Osteoblast (primary cell): ENCODE results near the gene CAMTA1. TPM values are rescaled to one million over a fixed set of nuclear protein-coding genes. Genes with fewer than 3 reads are reported as not detected.

Experiments used
- DNase-seq: peaks from one replicate; pipeline ENCODE4 v3.0.0; 2011; ENCODE audit warnings: low spot score, mixed read lengths; ENCODE audit not compliant: insufficient read length; ENCODE audit errors: missing footprints
- H2AFZ ChIP-seq: 2 replicates; pipeline ENCODE4 v1.6.0; 2011; ENCODE audit warnings: mild to moderate bottlenecking, low read length
- H3K27ac ChIP-seq: 2 replicates; pipeline ENCODE4 v1.5.1; 2011; ENCODE audit warnings: mild to moderate bottlenecking, low read depth, low read length, moderate library complexity
- H3K27me3 ChIP-seq: 2 replicates; pipeline ENCODE4 v1.6.0; 2012; ENCODE audit warnings: mild to moderate bottlenecking, control low read depth, inconsistent platforms, low read length, moderate library complexity; ENCODE audit not compliant: insufficient read depth
- H3K36me3 ChIP-seq: 2 replicates; pipeline ENCODE4 v1.5.1; 2011; ENCODE audit warnings: mild to moderate bottlenecking, low read length, control low read depth, moderate library complexity; ENCODE audit not compliant: insufficient read depth
- H3K4me1 ChIP-seq: 2 replicates; pipeline ENCODE4 v1.5.1; 2011; ENCODE audit warnings: mild to moderate bottlenecking, low read length, control low read depth, moderate library complexity; ENCODE audit not compliant: insufficient read depth
- H3K4me2 ChIP-seq: 2 replicates; pipeline ENCODE4 v1.6.0; 2011; ENCODE audit warnings: mild to moderate bottlenecking, low read length; ENCODE audit not compliant: insufficient read depth
- H3K4me3 ChIP-seq: fragments of 200-600 bp; sonication (generic); 3 replicates; pipeline ENCODE4 v1.5.1; 2012; ENCODE audit warnings: mild to moderate bottlenecking, low read length, inconsistent platforms; ENCODE audit not compliant: insufficient read depth
- H3K79me2 ChIP-seq: 2 replicates; pipeline ENCODE4 v1.6.0; 2012; ENCODE audit warnings: mild to moderate bottlenecking, low read length, control low read depth, inconsistent platforms; ENCODE audit not compliant: insufficient read depth
- H3K9me3 ChIP-seq: 2 replicates; pipeline ENCODE4 v1.5.1; 2011; ENCODE audit warnings: low read depth, low read length, control low read depth
- H4K20me1 ChIP-seq: 2 replicates; pipeline ENCODE4 v1.6.0; 2012; ENCODE audit warnings: mild to moderate bottlenecking, low read length, control low read depth; ENCODE audit not compliant: insufficient read depth
- total RNA-seq: library from RNA; depleted of rRNA; stranded (reverse); fragments of >200 nt; gene quantifications from 2 replicates; pipeline ENCODE4 v1.2.3, GENCODE V29; 2012
- TF ChIP-seq, protein P1 (sequence below): IDR thresholded peaks from 2 replicates; pipeline ENCODE4 v1.5.1; 2011; ENCODE audit warnings: mild to moderate bottlenecking, low read depth, low read length, moderate library complexity; ENCODE audit errors: extremely low read depth

The CAMTA1 gene
- total RNA-seq, 1 donor, result 47.4 TPM

DNA sequence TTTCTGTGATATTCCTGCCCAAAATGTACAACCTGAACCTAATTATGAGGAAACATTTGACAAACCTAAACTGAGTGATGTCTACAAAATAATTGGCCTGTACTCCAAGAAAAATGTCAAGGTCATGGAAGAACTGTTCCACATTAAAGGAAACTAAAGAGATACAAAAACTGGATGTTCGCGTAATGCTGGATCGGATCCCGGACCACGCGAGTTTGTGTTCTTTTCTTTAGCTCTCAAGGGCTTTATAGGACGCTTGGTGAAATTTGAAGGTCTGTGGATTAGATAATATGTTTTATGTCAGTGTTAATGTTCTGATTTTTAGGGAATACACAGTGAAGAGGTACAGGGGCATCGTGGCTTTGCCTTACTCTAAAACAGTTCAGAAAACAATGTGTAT, 400.5 kb downstream of the CAMTA1 start:
- Histone ChIP-seq H3K27me3 (peaks cover 2% of the 10 kb centered on the region), H3K36me3 (no peaks in the 10 kb centered on the region), H3K79me2 (no peaks in the 10 kb centered on the region), H3K4me3 (no peak overlapping the region), H2AFZ (no peak overlapping the region), H3K9me3 (peaks cover under 1% of the 10 kb centered on the region), H3K4me1 (no peaks in the 10 kb centered on the region), H4K20me1 (no peaks in the 10 kb centered on the region), H3K27ac (no peak overlapping the region), H3K4me2 (no peak overlapping the region)
- DNase-seq, result no peak
- TF ChIP-seq, protein P1, sequence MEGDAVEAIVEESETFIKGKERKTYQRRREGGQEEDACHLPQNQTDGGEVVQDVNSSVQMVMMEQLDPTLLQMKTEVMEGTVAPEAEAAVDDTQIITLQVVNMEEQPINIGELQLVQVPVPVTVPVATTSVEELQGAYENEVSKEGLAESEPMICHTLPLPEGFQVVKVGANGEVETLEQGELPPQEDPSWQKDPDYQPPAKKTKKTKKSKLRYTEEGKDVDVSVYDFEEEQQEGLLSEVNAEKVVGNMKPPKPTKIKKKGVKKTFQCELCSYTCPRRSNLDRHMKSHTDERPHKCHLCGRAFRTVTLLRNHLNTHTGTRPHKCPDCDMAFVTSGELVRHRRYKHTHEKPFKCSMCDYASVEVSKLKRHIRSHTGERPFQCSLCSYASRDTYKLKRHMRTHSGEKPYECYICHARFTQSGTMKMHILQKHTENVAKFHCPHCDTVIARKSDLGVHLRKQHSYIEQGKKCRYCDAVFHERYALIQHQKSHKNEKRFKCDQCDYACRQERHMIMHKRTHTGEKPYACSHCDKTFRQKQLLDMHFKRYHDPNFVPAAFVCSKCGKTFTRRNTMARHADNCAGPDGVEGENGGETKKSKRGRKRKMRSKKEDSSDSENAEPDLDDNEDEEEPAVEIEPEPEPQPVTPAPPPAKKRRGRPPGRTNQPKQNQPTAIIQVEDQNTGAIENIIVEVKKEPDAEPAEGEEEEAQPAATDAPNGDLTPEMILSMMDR, result no peak

DNA sequence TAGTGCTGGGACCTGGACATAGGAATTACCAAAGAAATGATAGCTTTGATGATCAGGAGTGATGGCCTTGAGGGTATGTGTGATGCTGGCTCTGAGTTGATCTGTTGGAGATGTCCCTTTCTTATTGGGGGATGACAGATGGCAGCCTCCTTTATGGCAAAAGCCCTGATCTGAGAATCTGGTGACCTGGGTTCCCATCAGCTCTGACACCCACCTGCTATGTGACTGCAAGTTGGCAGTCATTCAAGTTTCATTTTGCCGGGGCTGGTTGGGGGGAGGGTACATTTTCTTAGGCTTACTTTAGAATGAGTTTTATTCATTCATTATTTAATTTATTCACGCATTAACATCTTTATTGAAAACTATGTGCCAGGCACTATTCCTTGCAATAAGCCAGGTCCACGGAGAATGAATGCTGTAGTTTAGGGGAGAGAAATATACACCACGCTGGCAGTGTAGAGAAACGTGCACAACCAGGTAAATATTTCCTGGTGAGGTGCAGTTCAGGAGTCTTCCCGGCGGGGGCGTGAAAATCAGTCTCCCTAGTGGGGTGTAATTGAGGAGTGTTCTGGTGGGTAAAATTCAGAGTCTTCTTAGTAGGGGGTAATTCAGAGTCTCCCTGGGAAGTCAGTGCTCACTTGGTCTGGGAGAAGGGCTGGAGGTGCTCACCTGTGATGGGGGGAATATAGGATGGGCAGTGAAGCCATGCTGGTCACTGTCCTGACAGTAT, 401.3 kb downstream of the CAMTA1 start:
- TF ChIP-seq, protein P1, result no peak
- Histone ChIP-seq H3K27me3 (peaks cover 2% of the 10 kb centered on the region), H3K79me2 (no peaks in the 10 kb centered on the region), H2AFZ (no peak overlapping the region), H4K20me1 (no peaks in the 10 kb centered on the region), H3K27ac (no peak overlapping the region), H3K4me1 (no peaks in the 10 kb centered on the region), H3K4me3 (no peak overlapping the region), H3K36me3 (no peaks in the 10 kb centered on the region), H3K9me3 (no peaks in the 10 kb centered on the region), H3K4me2 (no peak overlapping the region)
- no peak for DNase-seq

DNA sequence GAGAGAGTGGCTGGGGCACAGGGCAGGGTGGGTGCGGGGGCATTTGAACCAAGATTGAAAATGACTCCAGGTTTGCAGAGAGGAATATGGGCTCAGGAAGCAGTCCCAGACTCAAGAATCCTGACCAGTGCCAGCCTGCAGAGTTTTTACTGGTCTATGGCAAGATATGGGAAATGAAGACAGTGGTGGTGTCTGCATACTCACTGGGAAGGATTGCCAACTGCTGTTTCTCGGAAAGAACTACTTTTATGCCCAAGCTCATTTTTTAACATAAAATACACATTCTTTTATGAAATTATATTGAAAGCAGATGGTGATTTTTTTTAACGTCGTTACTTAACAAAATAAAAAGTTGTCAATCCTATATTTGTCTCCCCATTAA, 401.8 kb downstream of the CAMTA1 start:
- Histone ChIP-seq H3K4me2 (no peak overlapping the region), H3K79me2 (no peaks in the 10 kb centered on the region), H3K9me3 (no peaks in the 10 kb centered on the region), H4K20me1 (no peaks in the 10 kb centered on the region), H3K27ac (no peak overlapping the region), H3K4me3 (no peak overlapping the region), H3K27me3 (peaks cover 2% of the 10 kb centered on the region), H3K4me1 (no peaks in the 10 kb centered on the region), H2AFZ (no peak overlapping the region), H3K36me3 (no peaks in the 10 kb centered on the region)
- TF ChIP-seq, protein P1, result no peak
- peak; percentile 2 for DNase-seq

DNA sequence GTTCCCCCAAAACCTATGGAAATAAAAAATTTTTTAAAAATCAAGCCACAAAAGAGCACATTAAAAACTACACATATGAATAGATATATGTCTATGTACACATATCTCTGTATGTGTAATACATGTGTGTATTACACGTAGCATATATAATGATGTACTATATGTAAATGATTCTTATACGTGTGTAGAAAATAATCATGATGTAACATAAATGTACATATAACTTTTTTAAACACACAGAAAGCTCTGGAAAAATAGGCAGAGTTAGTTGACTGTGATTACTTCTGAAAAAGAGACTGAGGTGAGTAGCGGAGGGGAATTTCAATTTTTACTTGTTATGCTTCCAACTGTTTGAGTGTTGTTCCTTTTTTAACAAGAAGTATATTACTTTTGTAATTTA, 405.0 kb downstream of the CAMTA1 start:
- TF ChIP-seq, protein P1, result no peak
- Histone ChIP-seq H4K20me1 (no peaks in the 10 kb centered on the region), H3K79me2 (no peaks in the 10 kb centered on the region), H3K27ac (no peak overlapping the region), H3K4me2 (no peak overlapping the region), H2AFZ (no peak overlapping the region), H3K4me3 (no peak overlapping the region), H3K9me3 (no peaks in the 10 kb centered on the region), H3K36me3 (no peaks in the 10 kb centered on the region), H3K4me1 (no peaks in the 10 kb centered on the region), H3K27me3 (peaks cover 2% of the 10 kb centered on the region)
- DNase-seq, result peak; percentile 5
